GM21447 (cell line): Measurements from ENCODE around the gene LGI2.

Experiments
- ATAC-seq: cut with Tn5 transposase; IDR thresholded peaks from one replicate; pipeline ENCODE4 v1.9.1; 2021; ENCODE audit not compliant: unreplicated experiment

LGI2 gene

GRCh38 chr4:24999392-25000089 is 31.2 kb downstream of the LGI2 start:
- no peak for ATAC-seq

GRCh38 chr4:24995346-24995919 is 35.3 kb downstream of the LGI2 start:
- no peak for ATAC-seq

GRCh38 chr4:24993551-24994080 is 37.1 kb downstream of the LGI2 start:
- ATAC-seq = no peak

- no peak for ATAC-seq
Measured at GRCh38 chr4:24992968-24993367, 37.8 kb downstream of the LGI2 start.

GRCh38 chr4:24991015-24991414 is 39.7 kb downstream of the LGI2 start:
- ATAC-seq = no peak

- ATAC-seq = no peak
Measured at GRCh38 chr4:24989327-24989726, 41.4 kb downstream of the LGI2 start.

GRCh38 chr4:24988776-24989175 is 42.0 kb downstream of the LGI2 start:
- no peak for ATAC-seq

GRCh38 chr4:24984602-24985532 is 45.9 kb downstream of the LGI2 start:
- ATAC-seq = no peak

- ATAC-seq = no peak
Measured at GRCh38 chr4:24980740-24981139, 50.0 kb downstream of the LGI2 start.

GRCh38 chr4:24980064-24980690 is 50.6 kb downstream of the LGI2 start:
- peak; percentile 69 for ATAC-seq

GRCh38 chr4:24979554-24979953 is 51.2 kb downstream of the LGI2 start:
- ATAC-seq = no peak

- no peak for ATAC-seq
Measured at GRCh38 chr4:24978291-24979075, 52.3 kb downstream of the LGI2 start.

- ATAC-seq = no peak
Measured at GRCh38 chr4:24975510-24975909, 55.2 kb downstream of the LGI2 start.

- no peak for ATAC-seq
Measured at GRCh38 chr4:24973747-24974601, 56.8 kb downstream of the LGI2 start.

- no peak for ATAC-seq
Measured at GRCh38 chr4:24973404-24973746, 57.4 kb downstream of the LGI2 start.

GRCh38 chr4:24971192-24971591 is 59.6 kb downstream of the LGI2 start:
- no peak for ATAC-seq

- ATAC-seq = no peak
Measured at GRCh38 chr4:24970635-24971034, 60.1 kb downstream of the LGI2 start.

GRCh38 chr4:24970191-24970590 is 60.6 kb downstream of the LGI2 start:
- ATAC-seq = no peak

- ATAC-seq = no peak
Measured at GRCh38 chr4:24969486-24969885, 61.3 kb downstream of the LGI2 start.

GRCh38 chr4:24968992-24969391 is 61.8 kb downstream of the LGI2 start:
- ATAC-seq = no peak
